Brain pericyte (primary cell): ENCODE data around the gene FAM25G.
"Not testable (repeated sequence)": the region's sequence is repeated elsewhere in the genome, so short reads cannot be mapped to it uniquely, and the experiment has no call there.

Source experiments
- DNase-seq: peaks from one replicate; pipeline ENCODE4 v3.0.0-alpha.2; 2012; ENCODE audit warnings: low read depth, low spot score

The FAM25G gene

DNA sequence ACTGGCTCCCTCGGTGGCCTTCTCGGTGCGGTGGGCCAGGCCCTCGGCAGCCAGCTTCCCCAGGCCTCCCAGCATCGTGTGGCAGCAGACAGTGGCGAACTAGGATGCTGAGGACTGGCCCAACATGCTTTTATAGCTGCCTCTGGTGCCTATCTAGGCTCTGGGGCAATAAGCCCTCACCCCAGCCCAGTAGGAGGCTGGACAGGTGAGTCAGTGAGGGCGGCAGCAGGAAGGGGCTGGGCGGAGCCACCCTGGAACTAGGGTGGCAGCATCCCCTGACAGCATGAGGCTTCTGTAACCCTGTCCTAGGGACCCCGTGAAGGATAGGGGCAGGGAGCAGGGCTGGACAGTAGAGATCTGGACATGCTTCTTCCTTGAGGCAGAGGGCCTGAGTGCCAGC, at the start of gene FAM25G:
FAM25G (minus strand) TSS at position 101 of the 400 bp plus-strand sequence; CDS start at position 75, 26 bp downstream.
- not testable (repeated sequence) for DNase-seq

DNA sequence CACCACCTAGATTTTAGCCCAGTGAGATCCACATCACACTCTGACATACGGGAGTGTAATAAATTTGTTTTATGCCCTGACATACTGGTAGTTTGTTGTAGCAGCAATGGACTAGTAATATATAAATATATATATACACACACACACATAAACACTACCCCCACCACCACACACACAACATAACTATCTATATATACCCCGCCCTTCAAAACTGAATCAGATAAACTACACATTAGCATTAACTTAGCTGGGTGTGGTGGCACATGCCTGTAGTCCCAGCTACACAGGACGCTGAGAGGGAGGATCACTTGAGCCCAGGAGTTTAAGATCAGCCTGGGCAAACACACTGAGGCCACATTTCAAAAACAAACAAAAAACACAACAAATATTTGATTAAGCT, 44.9 kb upstream of the FAM25G start:
- not testable (repeated sequence) for DNase-seq

DNA sequence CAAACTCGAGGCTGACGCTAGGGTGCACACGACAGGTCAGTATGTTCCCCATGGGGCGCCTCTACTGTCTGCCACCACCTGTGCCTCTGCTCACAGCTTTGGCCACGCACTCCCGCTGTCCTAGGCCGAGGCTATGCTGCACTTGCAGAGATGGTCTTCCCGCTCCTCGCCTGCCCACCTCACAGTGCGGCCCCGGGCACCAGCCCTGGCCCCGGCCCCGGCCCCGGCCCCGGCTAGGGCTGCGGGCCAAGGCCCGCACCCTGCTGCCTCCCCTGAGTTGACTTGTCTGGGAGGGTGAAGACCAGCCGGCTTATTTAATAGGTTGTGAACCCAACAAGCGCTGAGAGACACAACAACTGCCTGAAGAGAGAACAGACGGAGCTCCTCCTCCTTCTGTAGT, 32.0 kb upstream of the FAM25G start, which contains the start of gene AGAP9:
AGAP9 (minus strand) TSS at position 164 of the 400 bp plus-strand sequence; CDS start at position 52, 112 bp downstream.
- not testable (repeated sequence) for DNase-seq

DNA sequence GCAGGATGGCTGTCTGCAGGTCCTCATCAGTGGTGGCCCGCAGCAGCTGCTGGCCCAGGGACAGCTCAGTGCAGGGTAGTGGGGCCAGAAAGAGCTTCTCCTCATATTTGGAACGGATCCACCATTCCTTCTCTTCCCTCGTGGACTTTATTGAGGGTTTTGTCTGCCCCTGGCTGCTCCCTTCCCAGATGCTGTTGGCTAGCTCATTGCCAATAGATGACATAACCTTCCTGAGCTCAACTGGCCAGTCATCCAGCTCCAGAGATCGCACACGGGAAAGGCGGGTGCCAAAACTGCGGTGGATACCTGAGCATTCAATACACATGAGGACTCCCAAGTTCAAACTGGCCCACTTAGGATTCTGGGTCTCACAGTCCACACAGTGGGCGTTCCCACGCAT, 10.8 kb upstream of the FAM25G start:
- not testable (repeated sequence) for DNase-seq

DNA sequence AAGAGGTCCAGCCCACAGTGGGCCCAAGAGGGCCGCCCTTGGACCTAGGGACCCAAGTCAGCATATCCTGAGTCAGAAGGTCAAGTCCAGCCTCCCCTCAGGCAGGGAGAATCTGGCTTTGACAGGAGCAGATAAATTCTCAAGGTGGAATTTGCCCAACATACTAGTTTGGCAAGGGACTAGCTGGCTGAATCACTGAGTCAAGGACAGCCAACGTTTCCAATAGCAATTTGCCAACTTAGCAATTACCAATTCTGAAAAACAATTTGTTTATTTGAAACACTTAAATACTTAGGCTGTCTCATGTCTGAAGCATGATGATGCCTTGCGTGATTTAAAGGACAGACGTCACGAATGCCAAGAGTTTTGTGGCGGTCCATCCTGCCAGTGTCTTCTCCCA, 2.7 kb upstream of the FAM25G start:
- DNase-seq, result not testable (repeated sequence)

DNA sequence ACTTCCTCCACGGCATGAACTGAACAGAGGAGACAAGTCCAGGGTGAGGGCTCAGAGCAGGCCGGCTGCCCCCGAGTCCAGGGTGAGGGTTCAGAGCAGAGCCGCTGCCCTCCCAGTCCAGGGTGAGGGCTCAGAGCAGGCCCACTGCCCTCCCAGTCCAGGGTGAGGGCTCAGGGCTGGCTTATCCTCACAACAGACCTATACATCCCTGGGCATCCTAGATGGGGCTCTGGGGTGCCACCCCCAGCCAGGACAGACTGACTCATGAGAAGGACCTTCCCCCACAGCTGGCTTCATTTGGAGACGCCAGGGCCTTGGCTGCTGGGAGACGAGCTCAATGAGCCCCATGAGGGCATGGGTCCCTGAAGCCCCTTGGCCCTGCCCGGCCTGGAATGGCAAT, 1.9 kb downstream of the FAM25G start:
- DNase-seq, result not testable (repeated sequence)

DNA sequence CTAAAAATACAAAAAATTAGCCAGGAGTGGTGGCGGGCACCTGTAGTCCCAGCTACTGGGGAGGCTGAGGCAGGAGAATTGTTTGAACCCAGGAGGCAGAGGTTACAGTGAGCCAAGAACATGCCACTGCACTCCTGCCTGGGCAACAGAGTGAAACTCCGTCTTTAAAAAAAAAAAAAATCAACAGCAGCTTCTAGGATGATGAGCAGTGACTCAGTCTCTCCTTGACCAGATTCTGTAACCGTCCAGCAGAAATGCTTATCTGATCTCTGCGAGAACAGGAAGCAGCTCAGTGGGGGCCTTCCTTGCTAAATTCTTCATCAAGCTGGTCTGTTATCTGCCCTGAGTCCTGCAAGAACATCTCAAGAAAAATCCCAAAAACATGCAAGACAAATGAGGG, 5.6 kb downstream of the FAM25G start:
- not testable (repeated sequence) for DNase-seq

DNA sequence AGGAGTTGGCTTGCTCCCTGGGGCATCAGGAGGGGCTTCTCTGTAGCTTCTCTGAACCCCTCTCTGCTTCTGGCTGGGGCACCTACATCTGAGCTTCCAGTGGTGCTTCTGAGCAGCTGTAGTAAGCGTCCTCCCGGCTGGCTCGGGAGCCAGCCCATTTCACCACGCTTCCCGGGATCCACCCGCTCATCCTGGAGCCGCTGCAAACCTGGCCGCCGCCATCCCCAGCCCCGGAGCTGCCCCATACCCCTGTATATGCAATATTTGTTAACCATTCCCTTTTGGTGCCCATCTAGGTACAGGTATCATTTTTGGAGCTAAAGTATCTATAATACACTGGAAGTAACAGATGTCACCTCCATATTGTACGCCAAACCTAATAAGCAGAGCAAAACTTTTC, 6.7 kb downstream of the FAM25G start:
- not testable (repeated sequence) for DNase-seq

DNA sequence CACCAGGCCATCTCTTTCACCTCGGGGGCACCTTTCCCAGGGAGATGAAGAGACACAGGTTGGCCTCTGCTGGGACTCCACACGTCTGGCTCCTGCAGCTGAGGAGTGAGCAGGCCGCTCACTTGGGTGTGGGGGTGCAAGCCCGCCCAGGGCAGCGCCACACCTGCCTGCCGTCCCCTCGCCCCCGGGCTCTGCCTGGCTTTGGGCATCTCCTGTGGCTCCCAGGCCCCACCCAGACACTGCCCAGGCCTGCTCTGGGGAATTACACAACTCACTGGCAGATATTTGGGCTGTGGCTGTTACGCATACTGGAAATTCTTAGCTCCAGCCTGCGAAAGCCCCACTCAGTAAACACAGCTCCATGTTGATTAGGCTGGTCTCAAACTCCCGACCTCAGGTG, 7.6 kb downstream of the FAM25G start, which contains the start of gene ANXA8:
ANXA8 (minus strand) TSS at position 193 of the 400 bp plus-strand sequence; CDS start at position 11, 182 bp downstream.
- not testable (repeated sequence) for DNase-seq

DNA sequence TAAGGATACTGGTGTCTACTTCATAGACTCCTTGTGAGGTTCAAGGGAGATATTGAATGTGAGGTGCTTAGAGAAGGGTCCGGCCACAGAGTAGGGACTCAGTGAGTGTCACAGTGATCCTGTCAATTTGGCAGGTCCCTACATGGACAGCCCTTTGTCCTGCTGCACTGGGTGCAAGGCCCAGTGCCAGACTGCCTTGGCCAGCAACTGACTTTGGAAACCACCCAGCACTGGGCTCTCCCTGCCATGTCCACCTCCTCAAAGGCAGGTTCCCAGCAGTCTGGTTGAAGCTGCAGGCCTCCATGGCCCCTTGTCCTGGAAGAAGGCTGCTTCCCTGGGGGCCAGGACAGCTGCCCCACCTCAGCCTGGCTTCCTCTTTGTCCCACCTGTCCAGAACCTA, 9.1 kb downstream of the FAM25G start:
- DNase-seq, result not testable (repeated sequence)

DNA sequence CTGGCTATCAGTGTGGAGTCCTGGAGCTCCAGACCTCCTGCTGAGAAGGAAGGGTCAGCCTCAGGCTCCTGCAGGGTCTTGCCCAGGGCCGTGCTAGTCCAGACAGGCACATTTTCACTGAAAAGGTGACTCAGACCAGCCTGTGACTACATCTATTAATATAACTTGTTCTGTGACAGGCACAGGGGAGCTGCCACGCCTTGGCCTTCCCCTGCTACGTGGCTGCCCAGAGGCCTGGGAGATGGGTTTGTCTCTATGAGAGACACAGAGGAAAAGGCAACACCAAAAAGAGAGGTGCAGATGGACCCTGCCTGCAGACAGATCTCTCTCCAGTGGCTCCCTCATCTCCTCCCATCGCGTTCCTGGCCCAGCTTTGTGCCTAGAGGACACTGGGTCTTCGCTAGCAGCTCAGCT, 9.7 kb downstream of the FAM25G start:
- not testable (repeated sequence) for DNase-seq

DNA sequence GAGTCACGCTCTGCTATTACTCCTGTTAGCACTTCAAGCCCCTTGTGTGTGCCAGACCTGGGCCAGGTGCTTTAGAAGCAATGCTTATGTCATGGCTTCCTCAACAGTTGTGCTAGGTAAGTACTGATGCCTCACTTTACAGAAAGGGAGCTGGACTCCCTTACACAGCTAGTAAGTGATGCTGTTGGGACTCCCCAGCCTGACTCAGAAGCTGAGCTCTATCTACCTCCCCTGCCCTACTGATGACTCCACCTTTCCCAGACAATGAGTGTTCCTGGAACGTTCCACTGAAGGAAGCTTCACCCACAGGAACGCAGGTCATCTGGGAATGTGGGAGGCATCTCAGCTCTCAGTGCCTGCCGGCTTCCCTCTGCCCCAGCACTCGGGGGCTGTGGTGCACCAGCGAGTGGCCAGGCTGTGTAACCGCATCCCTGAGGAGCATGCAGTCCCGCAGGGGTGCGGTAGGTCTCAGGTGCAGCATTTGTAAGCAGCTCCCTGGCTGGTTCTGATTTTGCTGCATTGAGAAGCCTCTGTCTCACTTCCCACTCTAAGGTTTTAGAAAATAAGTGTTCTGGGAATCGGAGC, 10.2 kb downstream of the FAM25G start:
- not testable (repeated sequence) for DNase-seq

DNA sequence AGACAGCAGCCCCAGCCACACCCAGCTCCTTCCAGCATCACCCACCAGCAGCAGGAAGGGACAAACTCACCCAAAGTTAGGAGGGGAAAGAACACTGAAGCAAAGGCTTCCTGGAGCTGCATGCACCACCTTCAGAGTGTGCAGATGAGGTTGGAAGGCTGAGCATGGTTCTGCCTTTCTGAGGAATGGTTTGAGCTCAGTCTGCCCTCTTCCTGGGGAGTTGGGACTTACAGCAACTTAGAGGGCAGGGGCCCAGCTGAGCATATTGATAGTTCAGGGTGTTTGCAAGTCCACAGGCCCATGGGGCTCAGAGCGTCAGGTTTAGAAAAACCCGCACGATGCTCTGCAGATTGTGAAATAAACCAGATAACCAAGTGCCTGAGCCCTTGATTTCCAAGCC, 11.4 kb downstream of the FAM25G start:
- DNase-seq, result not testable (repeated sequence)

DNA sequence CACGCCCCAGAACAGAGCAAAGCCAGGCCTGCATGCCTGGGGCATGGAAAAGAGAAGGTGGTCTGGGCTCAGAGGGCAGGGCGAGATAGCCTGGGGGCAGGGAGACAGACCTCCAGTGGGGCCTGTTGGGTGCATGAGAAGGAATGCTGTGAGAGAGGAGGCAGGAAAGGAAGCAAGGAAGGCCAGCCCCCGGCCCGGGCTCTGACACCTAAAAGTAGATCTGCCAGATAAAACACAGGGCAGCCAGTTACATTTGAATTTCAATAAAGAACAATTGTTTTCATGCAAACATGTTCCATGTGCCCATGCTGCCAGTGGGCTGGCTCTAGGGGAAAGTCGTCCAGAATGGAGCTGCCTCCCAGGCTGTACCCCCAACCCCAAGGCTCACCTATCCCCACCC, 13.4 kb downstream of the FAM25G start:
- not testable (repeated sequence) for DNase-seq

DNA sequence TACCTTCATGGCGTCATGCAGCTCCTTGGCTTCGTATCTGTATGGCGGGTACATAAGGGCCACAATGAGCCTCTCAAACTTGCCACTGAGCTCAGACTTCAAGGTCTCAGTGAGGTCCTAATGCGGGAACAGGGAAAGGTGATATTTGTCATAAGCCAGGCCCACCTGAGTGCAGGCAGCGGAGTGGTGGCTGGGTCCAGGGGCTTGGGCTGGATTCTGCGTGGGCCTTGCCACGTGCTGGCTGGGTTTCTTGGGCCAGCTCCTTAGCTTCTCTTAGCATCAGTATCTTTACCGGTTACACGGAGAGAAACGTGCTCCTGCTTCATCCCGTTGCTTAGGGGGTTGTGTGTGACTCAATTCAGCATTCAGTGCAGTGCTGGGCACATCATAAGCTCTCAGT, 14.4 kb downstream of the FAM25G start:
- not testable (repeated sequence) for DNase-seq

DNA sequence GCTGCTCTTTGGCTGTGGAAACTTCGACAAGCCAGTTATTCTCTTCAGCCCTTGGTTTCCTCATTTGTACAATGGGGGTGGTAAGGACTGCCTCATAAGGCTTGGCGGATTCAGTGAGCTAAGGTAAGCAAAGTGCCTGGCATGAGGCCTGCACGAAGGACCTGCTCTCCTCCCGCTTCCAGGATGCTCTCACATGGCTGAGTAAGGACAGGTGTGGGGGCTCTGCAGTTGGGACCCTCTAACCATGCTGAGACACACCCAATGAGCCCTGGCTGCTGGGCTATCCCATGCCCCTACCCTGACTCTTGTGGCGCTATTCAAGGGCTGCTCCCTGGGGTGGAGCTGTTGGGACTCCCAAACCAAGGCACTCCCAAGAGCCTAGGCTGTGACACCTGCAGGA, 16.4 kb downstream of the FAM25G start:
- DNase-seq, result not testable (repeated sequence)

DNA sequence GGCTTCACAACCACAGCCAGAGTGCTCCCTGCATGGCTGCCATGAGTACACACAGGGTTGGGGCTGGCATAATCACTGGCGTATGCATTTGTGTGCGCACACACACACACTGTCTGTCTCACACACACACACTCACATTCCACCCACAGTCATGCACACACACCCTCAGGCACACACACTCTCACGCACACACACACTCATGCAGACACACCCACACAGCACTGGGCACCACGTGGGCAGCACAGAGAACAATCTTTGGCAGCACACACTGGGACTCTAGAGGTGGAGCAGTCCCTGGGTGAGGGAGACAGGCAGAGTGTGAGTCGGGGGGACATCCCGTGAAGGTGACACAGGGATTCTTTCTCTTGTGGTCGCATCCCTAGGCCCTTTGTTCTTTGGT, 18.0 kb downstream of the FAM25G start:
- not testable (repeated sequence) for DNase-seq

DNA sequence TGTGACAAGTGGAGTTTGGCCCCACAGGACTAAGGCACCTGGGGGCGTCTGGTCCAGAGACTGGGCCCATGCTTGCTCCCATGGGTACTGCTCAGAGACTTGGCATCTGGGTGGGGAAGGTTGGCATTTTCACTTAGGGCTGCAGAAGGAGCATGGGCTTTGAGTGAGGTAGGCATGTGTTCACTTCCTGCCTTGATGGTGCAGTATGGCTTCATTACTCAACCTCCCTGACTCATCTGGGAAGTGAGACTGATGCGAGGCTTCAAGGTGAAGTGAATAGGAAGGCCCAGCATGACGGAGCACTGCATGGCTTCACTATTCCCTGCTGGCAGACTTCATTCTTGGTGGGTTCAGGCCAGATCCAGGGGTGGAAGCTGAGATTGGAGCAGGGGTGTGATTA, 18.9 kb downstream of the FAM25G start:
- DNase-seq, result not testable (repeated sequence)

DNA sequence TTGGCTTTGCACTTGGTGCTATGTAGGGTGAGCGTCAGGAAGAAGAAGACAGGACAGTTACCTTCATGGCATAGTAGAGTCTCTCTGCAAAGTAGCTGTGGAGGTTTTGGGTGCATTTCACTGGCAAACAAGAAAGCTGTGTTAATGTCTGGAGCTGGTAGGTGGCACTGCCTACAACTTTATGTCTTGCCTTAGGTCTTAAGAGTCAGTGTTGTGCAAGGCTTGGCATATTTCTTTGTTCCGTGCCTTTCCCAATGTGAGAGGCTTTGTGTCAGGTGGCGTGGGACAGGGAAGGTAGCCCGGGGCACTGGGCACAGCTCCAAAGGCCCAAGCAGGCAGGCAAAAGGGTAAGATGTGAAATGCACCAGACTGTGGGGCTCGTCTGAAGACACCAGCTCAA, 19.4 kb downstream of the FAM25G start:
- DNase-seq, result not testable (repeated sequence)

DNA sequence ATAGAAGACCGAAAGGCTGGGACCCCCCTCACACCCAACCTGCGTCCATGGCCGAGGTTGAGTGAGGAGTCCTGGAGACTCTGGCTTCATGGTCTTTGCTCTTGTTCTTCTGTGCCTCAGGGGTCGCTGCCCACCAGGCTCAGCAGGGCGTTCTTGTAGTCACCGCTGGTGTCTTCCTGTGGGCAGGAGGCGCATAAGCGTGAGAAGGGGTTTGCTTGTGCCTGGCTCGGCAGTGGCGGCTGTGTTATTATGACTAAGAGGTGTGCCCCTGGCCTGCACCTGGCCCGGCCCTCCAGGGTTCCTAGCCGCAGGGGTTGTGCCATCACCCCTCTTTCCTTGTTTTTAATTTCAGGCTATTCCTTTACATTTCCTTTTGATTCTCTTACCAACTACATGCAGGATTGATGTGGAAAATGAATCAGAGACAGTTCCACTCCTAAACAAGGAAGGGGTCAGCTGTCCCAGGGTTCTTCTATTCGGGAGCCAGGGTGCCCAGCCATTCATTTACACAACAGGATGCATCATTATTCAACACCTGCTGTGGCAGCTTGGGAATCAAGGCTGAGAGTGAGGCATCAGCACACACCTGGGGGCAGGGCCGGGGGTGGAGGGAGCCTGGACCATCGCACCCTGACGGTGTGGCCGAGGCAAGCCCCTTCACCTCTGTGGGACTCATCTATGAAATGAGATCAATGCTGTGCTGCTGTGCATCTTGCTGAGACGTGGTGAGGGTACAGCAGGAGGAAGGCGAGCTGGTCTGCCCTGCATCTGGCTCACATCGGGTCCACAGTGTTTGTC, 22.6 kb downstream of the FAM25G start:
- not testable (repeated sequence) for DNase-seq

DNA sequence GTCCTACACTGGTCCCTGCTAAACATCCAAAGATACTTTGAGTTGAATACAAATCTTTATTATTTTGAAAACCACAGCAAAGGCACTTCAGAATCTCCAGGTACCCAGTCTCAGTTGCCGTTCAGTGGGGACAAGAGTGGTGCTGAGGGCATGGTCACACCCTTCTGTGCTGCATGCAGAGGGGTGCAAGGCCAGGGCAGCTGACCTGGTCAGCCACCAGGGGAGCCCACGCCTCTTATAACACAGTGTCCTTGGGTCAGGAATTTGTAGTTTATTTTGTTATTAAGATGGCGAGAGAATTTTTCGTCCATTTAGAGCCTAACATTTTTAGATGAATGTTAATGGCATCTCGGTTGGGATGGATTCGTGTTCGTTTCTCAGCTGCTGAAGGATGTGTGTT, 23.5 kb downstream of the FAM25G start:
- DNase-seq, result not testable (repeated sequence)

DNA sequence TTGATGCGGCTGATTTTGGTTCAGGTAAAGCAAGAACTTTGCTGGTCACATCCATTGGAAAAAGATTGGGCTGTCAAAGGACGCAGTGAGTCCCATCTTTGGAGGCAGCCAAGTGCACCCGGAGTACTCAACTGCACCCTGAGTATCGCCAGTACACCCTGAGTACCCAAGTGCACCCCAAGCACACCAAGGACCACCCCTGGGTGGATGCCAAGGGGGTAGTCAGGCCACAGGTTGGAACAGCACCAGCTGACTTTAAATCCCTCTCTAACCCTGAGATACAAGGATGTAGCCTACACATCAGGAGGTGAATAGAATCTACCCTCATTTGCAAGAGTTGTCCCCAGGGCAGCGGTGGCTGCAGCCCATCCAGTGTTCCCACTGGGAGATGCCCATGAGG, 24.0 kb downstream of the FAM25G start:
- DNase-seq, result not testable (repeated sequence)
